Neural cell (in vitro differentiated cells): ENCODE measurements around the gene C4BPA. TPM values are rescaled to one million over a fixed set of nuclear protein-coding genes. Genes with fewer than 3 reads are reported as not detected.

ENCODE experiments used
- H2AFZ ChIP-seq: fragments of 200-600, 300-800 bp; sonication (generic), shearing (Covaris generic); 2 replicates; pipeline ENCODE4 v1.6.0; 2014; ENCODE audit warnings: low read depth, mild to moderate bottlenecking, antibody characterized with exemption, low read length, moderate library complexity
- H3F3A ChIP-seq: fragments of 200-600 bp; shearing (Covaris generic); 2 replicates; pipeline ENCODE4 v1.6.1; 2016; ENCODE audit warnings: mild to moderate bottlenecking, moderate library complexity, mixed read lengths, antibody characterized with exemption, low read length; ENCODE audit not compliant: insufficient read depth, poor library complexity, severe bottlenecking
- H3K27ac ChIP-seq: fragments of 200-600, 300-800 bp; sonication (generic), shearing (Covaris generic); 2 replicates; pipeline ENCODE4 v1.5.1; 2014; ENCODE audit warnings: mild to moderate bottlenecking, low read length, moderate library complexity
- H3K27me3 ChIP-seq: fragments of 300-800, 200-600 bp; sonication (generic), shearing (Covaris generic); 2 replicates; pipeline ENCODE4 v1.6.0; 2014; ENCODE audit warnings: mild to moderate bottlenecking, low read depth, low read length, moderate library complexity; ENCODE audit not compliant: insufficient read depth
- H3K36me3 ChIP-seq: fragments of 300-800, 200-600 bp; sonication (generic), shearing (Covaris generic); 2 replicates; pipeline ENCODE4 v1.5.1; 2014; ENCODE audit warnings: mild to moderate bottlenecking, antibody characterized with exemption, low read length, moderate library complexity; ENCODE audit not compliant: insufficient read depth
- H3K4me2 ChIP-seq: fragments of 300-800, 200-600 bp; sonication (generic), shearing (Covaris generic); 2 replicates; pipeline ENCODE4 v1.6.0; 2014; ENCODE audit warnings: mild to moderate bottlenecking, low read length
- H3K4me3 ChIP-seq: fragments of 300-800, 200-600 bp; sonication (generic), shearing (Covaris generic); 2 replicates; pipeline ENCODE4 v1.5.1; 2014; ENCODE audit warnings: mild to moderate bottlenecking, low read length, moderate library complexity
- H3K79me2 ChIP-seq: fragments of 200-600 bp; shearing (Covaris generic); replicated peaks from 2 replicates; pipeline ENCODE4 v1.6.0; 2014; ENCODE audit warnings: mild to moderate bottlenecking, low read length, moderate library complexity; ENCODE audit not compliant: insufficient read depth
- H3K9ac ChIP-seq: fragments of 300-800, 200-600 bp; sonication (generic), shearing (Covaris generic); 2 replicates; pipeline ENCODE4 v1.6.1; 2016; ENCODE audit warnings: mild to moderate bottlenecking, low read length, mixed read lengths
- H3K9me2 ChIP-seq: fragments of 200-600 bp; shearing (Covaris generic); 2 replicates; pipeline ENCODE4 v1.6.1; 2016; ENCODE audit warnings: mild to moderate bottlenecking, low read length, mixed read lengths; ENCODE audit not compliant: insufficient read depth
- H3K9me3 ChIP-seq: fragments of 200-600, 300-800 bp; sonication (generic), shearing (Covaris generic); 2 replicates; pipeline ENCODE4 v1.6.1; 2016; ENCODE audit warnings: mild to moderate bottlenecking, mixed run types, low read length, moderate library complexity, mixed read lengths
- H4K20me1 ChIP-seq: fragments of 200-600 bp; shearing (Covaris generic); 2 replicates; pipeline ENCODE4 v1.6.1; 2016; ENCODE audit warnings: mild to moderate bottlenecking, mixed run types; ENCODE audit not compliant: insufficient read depth
- EP300 ChIP-seq: fragments of 450-650 bp; conservative IDR thresholded peaks from 2 replicates; pipeline ENCODE4 v1.6.1; 2014; ENCODE audit warnings: antibody characterized with exemption, mild to moderate bottlenecking, moderate library complexity; ENCODE audit not compliant: poor library complexity, severe bottlenecking
- EZH2 ChIP-seq: fragments of 200-600, 300-800 bp; shearing (Covaris generic), sonication (generic); IDR thresholded peaks from 2 replicates; pipeline ENCODE4 v1.6.1; 2014; ENCODE audit warnings: antibody characterized with exemption, low read length, borderline replicate concordance, mild to moderate bottlenecking; ENCODE audit not compliant: insufficient read depth, poor library complexity, severe bottlenecking
- MXI1 ChIP-seq: fragments of 450-650 bp; conservative IDR thresholded peaks from 2 replicates; pipeline ENCODE4 v1.6.1; 2014; ENCODE audit warnings: antibody characterized with exemption, mild to moderate bottlenecking; ENCODE audit not compliant: poor library complexity, severe bottlenecking
- POLR2AphosphoS5 ChIP-seq: IDR thresholded peaks from 2 replicates; pipeline ENCODE4 v1.6.1; 2012
- RAD21 ChIP-seq: fragments of 450-650 bp; conservative IDR thresholded peaks from 2 replicates; pipeline ENCODE4 v1.6.1; 2014; ENCODE audit warnings: antibody characterized with exemption, mild to moderate bottlenecking, moderate library complexity
- SMC3 ChIP-seq: fragments of 450-650 bp; conservative IDR thresholded peaks from 2 replicates; pipeline ENCODE4 v1.6.1; 2014; ENCODE audit warnings: antibody characterized with exemption, mild to moderate bottlenecking, moderate library complexity; ENCODE audit not compliant: poor library complexity
- TAF1 ChIP-seq: IDR thresholded peaks from 2 replicates; pipeline ENCODE4 v1.6.1; 2012; ENCODE audit warnings: low read depth
- polyA plus RNA-seq: library from polyadenylated mRNA; depleted of rRNA; stranded (reverse); fragments of >200 nt; gene quantifications from 2 replicates; pipeline ENCODE4 v1.2.3, GENCODE V29; 2014
- TF ChIP-seq, protein P1 (sequence below): IDR thresholded peaks from 2 replicates; pipeline ENCODE4 v1.6.1; 2012; ENCODE audit warnings: borderline replicate concordance
- TF ChIP-seq, protein P2 (sequence below): fragments of 450-650 bp; IDR thresholded peaks from 2 replicates; pipeline ENCODE4 v1.5.1; 2014; ENCODE audit warnings: antibody characterized with exemption, mild to moderate bottlenecking, moderate library complexity; ENCODE audit not compliant: poor library complexity, severe bottlenecking

The C4BPA gene
- polyA plus RNA-seq, 1 donor from 2014 or later: not detected

DNA sequence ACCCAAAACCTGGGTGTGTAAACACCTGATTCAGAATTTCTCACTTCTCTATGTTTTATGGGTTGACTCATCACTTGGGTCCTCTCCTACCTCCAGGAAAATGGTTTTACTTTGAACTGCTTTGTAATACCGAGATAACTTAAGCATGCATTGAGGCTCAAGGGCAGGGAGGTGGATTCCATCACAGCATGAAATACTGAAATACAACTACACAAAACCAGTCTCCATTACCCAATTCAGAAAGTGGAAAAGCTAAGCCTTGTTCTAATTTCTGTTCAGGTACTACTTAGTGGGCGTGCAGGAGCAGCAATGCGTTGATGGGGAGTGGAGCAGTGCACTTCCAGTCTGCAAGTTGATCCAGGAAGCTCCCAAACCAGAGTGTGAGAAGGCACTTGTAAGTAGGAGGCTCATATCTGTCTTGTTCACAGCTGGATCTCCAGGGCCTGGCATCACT, 6.1 kb upstream of the C4BPA start:
- Histone ChIP-seq H3K36me3 (no peaks in the 10 kb centered on the region), H2AFZ (no peak overlapping the region), H3K9ac (no peak overlapping the region), H3K9me3 (no peaks in the 10 kb centered on the region), H3K4me3 (no peak overlapping the region), H3K27ac (no peak overlapping the region), H4K20me1 (no peaks in the 10 kb centered on the region), H3K27me3 (no peaks in the 10 kb centered on the region), H3K4me2 (no peak overlapping the region), H3K9me2 (no peaks in the 10 kb centered on the region), H3F3A (no peaks in the 10 kb centered on the region), H3K79me2 (no peaks in the 10 kb centered on the region)
- TF ChIP-seq MXI1 (no peak), EZH2 (no peak), RAD21 (no peak), POLR2AphosphoS5 (no peak), SMC3 (no peak)
- TF ChIP-seq, protein P1, sequence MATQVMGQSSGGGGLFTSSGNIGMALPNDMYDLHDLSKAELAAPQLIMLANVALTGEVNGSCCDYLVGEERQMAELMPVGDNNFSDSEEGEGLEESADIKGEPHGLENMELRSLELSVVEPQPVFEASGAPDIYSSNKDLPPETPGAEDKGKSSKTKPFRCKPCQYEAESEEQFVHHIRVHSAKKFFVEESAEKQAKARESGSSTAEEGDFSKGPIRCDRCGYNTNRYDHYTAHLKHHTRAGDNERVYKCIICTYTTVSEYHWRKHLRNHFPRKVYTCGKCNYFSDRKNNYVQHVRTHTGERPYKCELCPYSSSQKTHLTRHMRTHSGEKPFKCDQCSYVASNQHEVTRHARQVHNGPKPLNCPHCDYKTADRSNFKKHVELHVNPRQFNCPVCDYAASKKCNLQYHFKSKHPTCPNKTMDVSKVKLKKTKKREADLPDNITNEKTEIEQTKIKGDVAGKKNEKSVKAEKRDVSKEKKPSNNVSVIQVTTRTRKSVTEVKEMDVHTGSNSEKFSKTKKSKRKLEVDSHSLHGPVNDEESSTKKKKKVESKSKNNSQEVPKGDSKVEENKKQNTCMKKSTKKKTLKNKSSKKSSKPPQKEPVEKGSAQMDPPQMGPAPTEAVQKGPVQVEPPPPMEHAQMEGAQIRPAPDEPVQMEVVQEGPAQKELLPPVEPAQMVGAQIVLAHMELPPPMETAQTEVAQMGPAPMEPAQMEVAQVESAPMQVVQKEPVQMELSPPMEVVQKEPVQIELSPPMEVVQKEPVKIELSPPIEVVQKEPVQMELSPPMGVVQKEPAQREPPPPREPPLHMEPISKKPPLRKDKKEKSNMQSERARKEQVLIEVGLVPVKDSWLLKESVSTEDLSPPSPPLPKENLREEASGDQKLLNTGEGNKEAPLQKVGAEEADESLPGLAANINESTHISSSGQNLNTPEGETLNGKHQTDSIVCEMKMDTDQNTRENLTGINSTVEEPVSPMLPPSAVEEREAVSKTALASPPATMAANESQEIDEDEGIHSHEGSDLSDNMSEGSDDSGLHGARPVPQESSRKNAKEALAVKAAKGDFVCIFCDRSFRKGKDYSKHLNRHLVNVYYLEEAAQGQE: no peak
- TF ChIP-seq, protein P2, sequence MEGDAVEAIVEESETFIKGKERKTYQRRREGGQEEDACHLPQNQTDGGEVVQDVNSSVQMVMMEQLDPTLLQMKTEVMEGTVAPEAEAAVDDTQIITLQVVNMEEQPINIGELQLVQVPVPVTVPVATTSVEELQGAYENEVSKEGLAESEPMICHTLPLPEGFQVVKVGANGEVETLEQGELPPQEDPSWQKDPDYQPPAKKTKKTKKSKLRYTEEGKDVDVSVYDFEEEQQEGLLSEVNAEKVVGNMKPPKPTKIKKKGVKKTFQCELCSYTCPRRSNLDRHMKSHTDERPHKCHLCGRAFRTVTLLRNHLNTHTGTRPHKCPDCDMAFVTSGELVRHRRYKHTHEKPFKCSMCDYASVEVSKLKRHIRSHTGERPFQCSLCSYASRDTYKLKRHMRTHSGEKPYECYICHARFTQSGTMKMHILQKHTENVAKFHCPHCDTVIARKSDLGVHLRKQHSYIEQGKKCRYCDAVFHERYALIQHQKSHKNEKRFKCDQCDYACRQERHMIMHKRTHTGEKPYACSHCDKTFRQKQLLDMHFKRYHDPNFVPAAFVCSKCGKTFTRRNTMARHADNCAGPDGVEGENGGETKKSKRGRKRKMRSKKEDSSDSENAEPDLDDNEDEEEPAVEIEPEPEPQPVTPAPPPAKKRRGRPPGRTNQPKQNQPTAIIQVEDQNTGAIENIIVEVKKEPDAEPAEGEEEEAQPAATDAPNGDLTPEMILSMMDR: no peak

DNA sequence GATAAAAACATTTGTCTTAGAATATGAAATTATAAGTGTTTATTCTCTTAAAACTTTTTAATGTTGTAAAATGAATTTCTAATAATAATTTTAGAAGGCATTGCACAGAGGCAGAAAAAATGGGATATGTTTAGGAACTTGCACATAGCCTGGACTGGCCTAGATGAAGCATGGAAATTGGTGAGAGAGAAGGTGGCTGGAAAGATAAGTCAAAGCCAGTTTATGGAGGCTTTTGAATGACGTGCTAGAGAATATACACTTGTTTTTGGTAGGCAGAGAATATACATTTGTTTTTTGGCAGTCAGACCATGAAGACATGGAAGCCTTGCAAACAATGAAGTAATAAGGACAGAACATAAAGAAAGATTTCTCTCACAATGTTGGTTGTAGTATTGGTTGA, 2.3 kb upstream of the C4BPA start:
- Histone ChIP-seq H3K4me2 (no peak overlapping the region), H3K79me2 (no peaks in the 10 kb centered on the region), H4K20me1 (no peaks in the 10 kb centered on the region), H3K9me2 (no peaks in the 10 kb centered on the region), H3K9me3 (no peaks in the 10 kb centered on the region), H3K4me3 (no peak overlapping the region), H3F3A (no peaks in the 10 kb centered on the region), H2AFZ (no peak overlapping the region), H3K9ac (no peak overlapping the region), H3K27ac (no peak overlapping the region), H3K27me3 (no peaks in the 10 kb centered on the region), H3K36me3 (no peaks in the 10 kb centered on the region)
- TF ChIP-seq SMC3 (no peak), RAD21 (no peak), TAF1 (no peak), EZH2 (no peak), MXI1 (no peak), POLR2AphosphoS5 (no peak), EP300 (no peak)
- TF ChIP-seq, protein P1: no peak
- TF ChIP-seq, protein P2: no peak
